Loucy (cell line): ENCODE results near the gene SCYL1.
"Not testable (repeated sequence)": the region's sequence is repeated elsewhere in the genome, so short reads cannot be mapped to it uniquely, and the experiment has no call there.

Experiments used
- CTCF ChIP-seq: fragments of 200-600 bp; sonication (generic); conservative IDR thresholded peaks from 2 replicates; pipeline ENCODE4 v1.5.1; 2014; ENCODE audit warnings: mild to moderate bottlenecking, antibody characterized with exemption, low read length
- EZH2phosphoT487 ChIP-seq: fragments of 200-600 bp; IDR thresholded peaks from 2 replicates; pipeline ENCODE4 v1.6.1; 2018; ENCODE audit warnings: antibody characterized with exemption, mild to moderate bottlenecking, moderate library complexity, borderline replicate concordance

GRCh38 chr11:65521777-65522521 is 2.9 kb upstream of the SCYL1 start:
- TF ChIP-seq CTCF, EZH2phosphoT487: not testable (repeated sequence)
